GM13976 (cell line): ENCODE results near the gene CHRM5.
"Not testable (repeated sequence)": the region's sequence is repeated elsewhere in the genome, so short reads cannot be mapped to it uniquely, and the experiment has no call there.

ENCODE experiments used
- DNase-seq: peaks from one replicate; pipeline ENCODE4 v3.0.0; 2012; ENCODE audit warnings: low spot score
- in situ Hi-C: fragments of 300-500 bp; cut with MboI; formaldehyde crosslinking; loops from one replicate; pipeline ENCODE4 v1.12.0; 2022; ENCODE audit warnings: low sequenced_read_pairs, mixed read lengths, inconsistent platforms; ENCODE audit not compliant: unreplicated experiment
- TF ChIP-seq, protein P1 (sequence below): IDR thresholded peaks from 2 replicates; pipeline ENCODE4 v1.5.1; 2012; ENCODE audit warnings: borderline replicate concordance, mild to moderate bottlenecking; ENCODE audit not compliant: insufficient read depth; ENCODE audit errors: extremely low read depth, missing control alignments, control extremely low read depth

CHRM5 gene

GRCh38 chr15:33982516-33982915 is 14.2 kb downstream of the CHRM5 start:
- TF ChIP-seq, protein P1, sequence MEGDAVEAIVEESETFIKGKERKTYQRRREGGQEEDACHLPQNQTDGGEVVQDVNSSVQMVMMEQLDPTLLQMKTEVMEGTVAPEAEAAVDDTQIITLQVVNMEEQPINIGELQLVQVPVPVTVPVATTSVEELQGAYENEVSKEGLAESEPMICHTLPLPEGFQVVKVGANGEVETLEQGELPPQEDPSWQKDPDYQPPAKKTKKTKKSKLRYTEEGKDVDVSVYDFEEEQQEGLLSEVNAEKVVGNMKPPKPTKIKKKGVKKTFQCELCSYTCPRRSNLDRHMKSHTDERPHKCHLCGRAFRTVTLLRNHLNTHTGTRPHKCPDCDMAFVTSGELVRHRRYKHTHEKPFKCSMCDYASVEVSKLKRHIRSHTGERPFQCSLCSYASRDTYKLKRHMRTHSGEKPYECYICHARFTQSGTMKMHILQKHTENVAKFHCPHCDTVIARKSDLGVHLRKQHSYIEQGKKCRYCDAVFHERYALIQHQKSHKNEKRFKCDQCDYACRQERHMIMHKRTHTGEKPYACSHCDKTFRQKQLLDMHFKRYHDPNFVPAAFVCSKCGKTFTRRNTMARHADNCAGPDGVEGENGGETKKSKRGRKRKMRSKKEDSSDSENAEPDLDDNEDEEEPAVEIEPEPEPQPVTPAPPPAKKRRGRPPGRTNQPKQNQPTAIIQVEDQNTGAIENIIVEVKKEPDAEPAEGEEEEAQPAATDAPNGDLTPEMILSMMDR, result no peak
- in situ Hi-C loops, result loop anchor here (25.0 kb wide), 1 partner anchor 670 kb away; the partner anchor contains the start of gene RYR3
- no peak for DNase-seq

- DNase-seq, result no peak
- TF ChIP-seq, protein P1, result no peak
- in situ Hi-C loops, result loop anchor here (25.0 kb wide), 1 partner anchor 673 kb away; the partner anchor contains the start of gene RYR3
Observed at GRCh38 chr15:33985287-33985686, 17.0 kb downstream of the CHRM5 start.

DNA sequence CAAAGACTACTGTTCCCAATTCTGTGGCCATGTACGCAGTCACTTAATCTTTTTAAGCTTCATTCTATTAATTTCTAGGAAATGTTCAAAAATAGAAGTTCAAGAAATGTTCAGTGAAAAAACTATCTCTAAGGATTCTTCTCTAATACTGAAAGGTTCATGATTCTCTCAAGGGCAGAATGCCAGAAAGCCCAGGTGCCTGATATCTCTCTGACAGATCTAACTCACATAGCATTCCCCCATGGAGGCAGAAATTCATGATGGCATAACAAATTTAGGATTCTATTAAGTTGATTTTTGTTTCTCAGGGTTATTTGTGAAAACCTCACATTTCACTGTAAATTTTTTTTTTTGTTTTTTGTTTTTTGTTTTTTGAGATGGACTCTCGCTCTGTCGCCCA is 17.5 kb downstream of the CHRM5 start:
- TF ChIP-seq, protein P1, result no peak
- in situ Hi-C loops, result loop anchor here (25.0 kb wide), 1 partner anchor 673 kb away; the partner anchor contains the start of gene RYR3
- no peak for DNase-seq

DNA sequence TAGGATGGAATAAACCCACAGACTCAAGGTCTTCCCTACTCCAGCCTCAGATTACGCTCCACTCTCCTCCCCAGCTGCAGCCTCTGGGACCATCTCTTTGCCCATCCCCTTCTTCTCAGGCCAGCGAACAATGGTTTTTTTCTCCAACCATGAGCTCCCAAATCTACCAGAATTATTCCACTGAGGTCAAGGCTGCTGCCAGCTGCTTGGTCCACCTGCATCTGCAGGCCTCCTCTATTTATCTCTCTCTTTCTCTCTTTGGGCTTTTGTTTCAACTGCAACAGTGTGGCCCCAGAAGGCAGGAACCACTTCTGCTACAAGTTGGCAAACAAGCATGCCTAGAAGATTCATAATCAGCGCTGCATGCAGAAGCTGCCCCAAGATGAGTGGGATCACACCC is 19.1 kb downstream of the CHRM5 start:
- no peak for DNase-seq
- TF ChIP-seq, protein P1, result no peak
- in situ Hi-C loops, result loop anchor here (25.0 kb wide), 1 partner anchor 675 kb away; the partner anchor contains the start of gene RYR3

DNA sequence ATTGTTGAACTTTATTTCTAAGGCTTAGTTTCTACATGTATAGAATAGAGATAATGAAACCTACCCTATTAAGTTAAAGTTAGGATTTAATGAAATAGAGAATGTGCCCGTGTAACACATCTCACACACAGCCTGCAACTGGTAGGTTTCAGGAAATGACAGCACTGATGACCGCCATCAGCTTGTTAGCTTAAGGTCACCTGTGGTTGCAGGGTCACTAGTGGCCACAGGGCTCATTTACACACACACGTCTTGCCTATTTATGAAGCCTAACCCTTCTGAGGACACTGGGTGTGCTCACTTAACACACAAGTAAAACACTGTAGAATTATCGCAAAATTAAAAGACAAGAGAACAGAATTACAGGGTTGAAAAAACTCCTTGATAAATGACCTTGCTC is 20.1 kb downstream of the CHRM5 start:
- DNase-seq, result no peak
- in situ Hi-C loops, result loop anchor here (25.0 kb wide), 1 partner anchor 676 kb away; the partner anchor contains the start of gene RYR3
- TF ChIP-seq, protein P1, result no peak

DNA sequence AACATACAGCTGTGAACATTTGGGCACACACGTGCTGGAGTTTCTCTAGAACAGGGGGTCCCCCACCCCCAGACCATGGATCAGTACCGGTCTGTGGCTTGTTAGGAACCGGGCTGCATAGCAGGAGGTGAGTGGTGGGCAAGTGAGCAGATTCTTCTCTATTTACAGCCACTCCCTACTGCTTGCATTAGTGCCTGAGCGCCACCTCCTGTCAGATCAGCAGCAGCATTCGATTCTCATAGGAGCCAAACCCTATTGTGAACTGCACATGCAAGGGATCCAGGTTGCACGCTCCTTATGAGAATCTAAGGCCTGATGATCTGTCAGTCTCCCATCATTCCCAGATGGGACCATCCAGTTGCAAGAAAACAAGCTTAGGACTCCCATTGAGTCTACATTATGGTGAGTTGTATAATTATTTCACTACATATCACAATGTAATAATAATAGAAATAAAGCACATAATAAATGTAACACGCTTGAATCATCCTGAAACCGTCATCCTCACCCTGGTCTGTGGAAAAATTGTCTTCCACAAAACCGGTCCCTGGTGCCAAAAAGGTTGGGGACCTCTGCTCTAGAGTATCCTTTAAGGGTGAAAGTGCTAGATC is 25.8 kb downstream of the CHRM5 start:
- in situ Hi-C loops, result loop anchor here (25.0 kb wide), 1 partner anchor 682 kb away; the partner anchor contains the start of gene RYR3
- no peak for DNase-seq
- TF ChIP-seq, protein P1, result peak; percentile 36

DNA sequence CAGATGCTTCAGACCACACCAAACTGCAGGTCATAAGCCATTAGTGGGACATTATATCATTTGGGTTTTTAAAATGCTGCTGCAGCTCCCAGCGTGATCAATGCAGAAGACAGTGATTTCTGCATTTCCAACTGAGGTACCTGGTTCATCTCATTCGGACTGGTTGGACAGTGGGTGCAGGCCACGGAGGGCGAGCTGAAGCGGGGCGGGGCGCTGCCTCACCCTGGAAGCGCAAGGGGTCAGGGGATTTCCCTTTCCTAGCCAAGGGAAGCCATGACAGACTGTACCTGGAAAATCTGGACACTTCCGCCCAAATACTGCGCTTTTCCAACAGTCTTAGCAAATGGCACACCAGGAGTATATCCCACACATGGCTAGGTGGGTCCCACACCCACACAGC is 27.4 kb downstream of the CHRM5 start:
- DNase-seq, result not testable (repeated sequence)
- in situ Hi-C loops, result loop anchor here (25.0 kb wide), 1 partner anchor 683 kb away; the partner anchor contains the start of gene RYR3
